HG03139 (cell line): ENCODE measurements around the gene DAB2IP.

Experiments
- ATAC-seq: cut with Tn5 transposase; IDR thresholded peaks from one replicate; pipeline ENCODE4 v1.9.1; 2021; ENCODE audit not compliant: unreplicated experiment

DAB2IP gene

DNA sequence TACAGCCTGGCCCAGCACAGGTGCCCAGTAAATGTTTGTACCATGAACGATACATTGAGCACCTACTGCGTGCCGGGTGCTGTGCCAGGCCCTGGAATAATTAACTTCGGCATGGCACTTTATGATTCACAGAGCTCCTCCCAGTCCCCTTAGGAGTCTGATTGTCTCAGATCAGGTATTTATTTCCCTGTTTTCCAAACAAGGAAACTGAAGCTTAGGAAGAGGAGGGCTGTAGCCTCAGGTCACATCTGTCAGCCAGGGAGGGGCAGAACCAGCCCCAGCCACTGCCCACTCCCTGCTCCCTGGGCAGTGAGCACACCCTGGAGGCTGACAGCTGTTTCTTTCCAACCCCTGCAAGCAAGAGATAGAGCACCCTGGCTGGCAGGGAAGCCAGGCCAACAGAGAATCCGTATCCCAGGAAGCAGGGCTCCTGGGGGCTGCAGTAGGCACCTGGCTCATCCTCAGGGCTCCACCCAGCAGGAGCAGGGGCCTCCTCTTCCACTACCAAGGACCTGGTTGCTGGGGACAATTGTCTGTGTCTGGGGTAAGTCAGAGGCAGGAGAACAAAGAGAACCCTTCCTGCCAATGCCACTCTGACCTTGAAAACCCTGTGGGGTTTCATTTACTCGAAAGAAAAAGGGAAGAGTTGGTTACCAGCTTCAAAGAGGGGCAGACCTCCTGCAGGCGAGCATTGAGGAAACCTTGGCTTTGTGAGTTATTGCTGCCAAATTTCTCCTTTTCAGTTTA is 69.0 kb downstream of the DAB2IP start:
- no peak for ATAC-seq

DNA sequence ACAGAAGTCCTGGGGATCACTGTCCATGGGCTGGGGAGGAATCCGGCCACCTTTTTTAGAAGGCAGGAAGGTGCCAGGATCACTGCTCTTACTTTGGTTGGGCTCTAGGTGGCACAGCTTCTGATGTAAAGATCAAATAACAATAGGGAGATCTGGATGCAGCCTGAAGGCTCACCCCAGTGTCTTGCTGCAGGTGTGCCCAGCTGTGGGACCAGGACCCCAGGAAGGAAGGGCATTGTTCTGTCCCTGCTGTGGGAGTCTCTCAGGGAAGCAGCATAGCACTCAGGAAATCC is 69.6 kb downstream of the DAB2IP start:
- ATAC-seq, result no peak

DNA sequence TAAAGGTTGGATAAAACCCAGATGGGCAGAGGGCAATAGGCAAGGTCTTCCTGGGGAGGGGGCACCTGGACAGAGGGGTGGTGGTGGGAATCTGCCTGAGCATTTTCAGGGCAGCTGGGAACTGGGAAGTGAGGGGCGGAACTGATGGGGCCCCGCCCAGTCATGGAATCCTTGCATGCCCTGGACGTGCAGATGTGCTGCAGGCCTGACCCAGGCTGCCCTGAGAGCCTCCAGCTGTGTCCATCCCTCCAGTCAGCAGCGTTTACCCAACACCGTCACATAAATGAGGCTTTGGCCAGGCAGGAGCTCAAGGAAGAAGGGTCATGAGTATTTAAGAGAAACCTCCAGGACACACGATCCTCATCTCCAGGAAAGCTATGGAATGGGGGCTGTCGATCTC is 70.3 kb downstream of the DAB2IP start:
- no peak for ATAC-seq

DNA sequence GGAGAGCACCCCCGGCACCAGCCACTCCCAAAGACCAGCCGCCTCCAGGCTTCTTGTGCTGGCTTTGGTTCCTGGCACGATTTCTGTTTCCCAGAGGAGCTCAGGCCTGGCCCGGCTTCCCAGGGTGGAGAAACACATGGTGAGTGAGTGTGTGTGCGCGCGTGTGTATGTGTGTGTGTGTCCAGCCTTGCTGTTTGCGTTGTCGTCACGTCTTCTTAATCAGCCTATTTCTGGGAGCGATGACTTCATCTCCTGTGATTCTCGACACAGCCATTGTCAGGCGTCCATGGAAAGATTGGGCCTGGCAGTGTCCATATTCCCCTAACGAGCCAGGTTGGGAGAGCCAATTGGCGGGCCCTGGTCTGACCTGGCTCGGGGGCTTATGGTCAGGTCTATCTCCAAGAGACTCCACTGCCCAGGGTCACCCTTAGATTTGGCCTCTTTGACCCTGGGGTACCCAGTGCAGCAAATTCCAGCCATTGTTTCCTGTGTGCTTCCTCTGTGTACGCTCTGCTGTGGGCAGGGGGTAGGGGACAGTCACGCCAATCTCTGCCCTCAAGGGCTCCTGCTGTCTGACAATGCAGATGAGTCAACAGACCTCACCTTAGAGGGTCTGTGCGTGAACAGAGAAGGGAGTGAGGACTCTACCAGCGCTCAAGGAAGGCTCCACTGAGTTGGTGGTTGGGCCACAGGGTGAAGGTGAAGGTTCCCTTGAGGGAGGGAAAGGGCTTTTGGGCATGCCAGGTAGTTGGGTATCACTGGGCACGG is 73.8 kb downstream of the DAB2IP start:
- ATAC-seq, result no peak

DNA sequence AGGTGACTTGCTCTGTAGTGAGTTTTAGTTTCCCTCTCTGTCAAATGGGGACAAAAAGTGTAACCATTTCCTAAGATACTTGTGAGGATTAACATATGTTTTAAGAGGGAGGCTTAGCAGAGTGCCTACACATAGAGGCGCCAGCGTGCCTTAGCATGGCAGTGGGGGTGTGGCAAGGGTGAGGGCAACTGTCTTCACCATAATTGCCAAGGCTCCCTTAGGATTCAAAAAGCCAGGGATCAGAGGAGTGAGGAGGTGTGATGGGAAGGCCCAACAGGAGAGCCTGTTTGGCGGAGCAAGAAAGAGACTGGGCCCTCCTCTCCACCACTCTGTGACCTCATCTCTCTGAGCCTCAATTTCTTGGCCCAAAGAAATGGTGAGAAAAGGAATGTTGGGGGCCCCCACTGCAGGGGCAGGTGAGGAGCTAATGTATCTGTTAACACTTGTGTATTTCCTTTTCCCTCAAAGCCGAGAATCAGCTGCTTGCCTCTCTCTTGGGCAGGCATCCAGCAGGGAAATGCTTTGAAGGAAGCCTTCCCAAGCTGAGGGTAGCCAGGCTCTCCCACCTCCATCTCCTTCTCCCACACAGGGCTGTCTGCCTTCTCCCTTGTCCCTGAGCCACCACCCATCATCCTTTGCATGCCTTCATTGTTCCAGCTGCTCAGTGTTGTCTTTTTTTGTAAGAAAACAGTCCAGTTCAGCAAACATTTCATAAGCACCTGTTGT is 76.0 kb downstream of the DAB2IP start:
- no peak for ATAC-seq

DNA sequence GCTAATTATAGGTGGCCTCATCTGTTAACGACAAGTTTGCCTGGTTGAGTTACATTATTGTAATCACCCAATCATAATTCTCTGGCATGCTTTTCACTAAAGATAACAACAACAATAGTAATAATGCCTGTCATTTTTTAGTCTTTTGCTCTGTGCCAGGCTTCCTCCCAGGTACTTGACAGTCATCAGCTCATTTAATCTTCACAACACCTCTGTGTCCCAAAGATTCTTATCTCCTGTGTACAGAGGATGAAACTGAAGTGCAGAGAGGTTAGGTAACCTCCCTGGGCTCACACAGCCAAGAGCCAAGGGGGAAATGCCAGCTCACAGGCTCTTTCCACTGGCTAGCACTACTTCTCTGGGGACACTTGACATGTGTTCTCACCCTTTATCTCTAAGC is 77.5 kb downstream of the DAB2IP start:
- ATAC-seq, result no peak

DNA sequence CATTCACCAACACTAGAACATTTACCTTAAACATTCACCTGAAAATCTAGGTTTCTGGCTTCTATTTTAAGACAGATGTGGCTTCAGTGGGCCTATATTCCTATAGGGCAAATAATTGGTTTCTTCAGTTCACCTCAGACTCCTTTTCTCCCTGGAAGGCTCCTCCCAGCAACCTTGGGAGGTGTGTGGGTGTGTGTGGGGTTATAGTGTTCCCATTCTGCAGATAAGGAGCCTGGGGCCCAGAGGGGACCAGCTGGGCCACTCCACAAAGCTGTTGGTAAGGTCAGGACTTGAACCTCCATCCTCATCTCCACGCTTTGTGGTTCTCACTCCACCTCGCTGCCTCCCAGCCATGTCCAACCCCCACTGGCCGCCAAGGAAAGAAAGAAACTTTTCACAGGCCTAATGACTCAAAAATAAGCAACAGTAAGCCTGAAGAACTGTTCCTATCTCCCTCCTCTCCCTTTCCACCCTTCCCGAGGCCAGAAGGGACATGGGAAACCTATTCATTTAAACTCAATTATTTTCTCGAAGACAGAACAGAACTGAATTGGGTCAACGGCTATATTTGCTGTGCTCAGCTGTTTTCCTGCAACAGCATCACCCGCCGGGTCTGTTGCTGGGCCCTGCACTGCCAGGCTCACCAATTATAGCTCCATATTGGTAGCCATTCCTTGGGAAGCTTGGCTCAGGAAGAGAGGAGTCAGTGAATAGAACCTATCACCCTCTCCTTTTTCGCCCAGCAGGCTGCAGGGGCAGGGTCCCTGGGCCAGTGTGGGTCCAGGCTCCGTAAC is 78.5 kb downstream of the DAB2IP start:
- no peak for ATAC-seq

DNA sequence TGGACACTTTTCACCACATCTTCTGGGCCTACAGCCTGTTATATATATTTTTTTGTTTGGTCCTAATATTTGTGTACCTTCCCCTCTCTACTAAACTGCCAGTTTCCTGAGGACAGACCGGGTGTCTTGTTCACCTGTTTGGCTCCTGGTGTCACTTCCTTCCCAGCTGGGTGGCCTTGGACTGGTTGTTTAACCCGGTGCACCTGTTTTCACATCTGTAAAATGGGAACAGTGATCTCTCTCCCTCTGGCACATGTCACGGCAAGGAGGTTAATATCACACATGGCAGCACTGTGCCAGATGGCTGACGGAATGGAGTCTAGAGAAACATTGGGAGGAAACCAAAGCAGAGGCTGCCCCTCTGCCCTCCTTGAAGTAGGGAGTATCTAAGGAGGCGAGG is 79.7 kb downstream of the DAB2IP start:
- ATAC-seq, result no peak

DNA sequence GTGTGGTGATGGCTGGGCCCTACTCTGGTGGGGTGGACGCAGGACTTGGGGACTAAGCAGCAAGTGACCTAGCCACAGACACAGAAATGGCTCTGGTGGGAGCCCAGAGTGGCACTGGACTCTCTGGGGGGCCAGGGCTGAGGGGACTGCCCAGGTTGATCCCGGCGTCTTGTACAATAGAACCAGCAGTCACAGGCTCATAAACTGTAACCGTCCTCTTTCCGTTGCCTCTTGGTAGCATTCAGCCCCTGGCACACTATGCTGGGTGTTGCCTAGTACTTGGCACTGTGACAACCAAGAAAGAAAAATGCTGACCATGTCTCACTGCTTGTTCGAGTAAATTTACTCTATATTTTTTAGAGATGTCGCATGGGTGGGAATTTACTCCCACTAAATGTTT is 80.5 kb downstream of the DAB2IP start:
- ATAC-seq, result no peak

DNA sequence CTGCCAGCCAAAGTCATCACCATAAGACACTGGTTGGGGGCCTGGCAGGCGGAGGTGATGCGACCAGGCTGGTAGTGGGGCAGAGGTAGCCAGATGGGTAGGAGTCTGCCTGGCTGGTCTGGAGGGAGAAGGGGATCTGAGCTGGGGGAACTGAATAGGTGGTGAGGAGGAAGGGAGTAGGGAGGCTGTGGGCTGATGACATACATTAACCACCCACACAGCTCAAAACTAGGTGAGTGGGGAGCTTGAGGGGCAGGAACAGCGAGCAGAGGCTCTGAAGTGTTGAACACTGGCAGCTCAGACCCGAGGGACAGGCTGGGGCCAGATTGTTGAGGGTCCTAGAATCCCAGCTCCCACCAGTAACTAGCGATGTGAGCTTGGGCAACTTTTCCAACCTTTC is 81.0 kb downstream of the DAB2IP start:
- ATAC-seq, result no peak

DNA sequence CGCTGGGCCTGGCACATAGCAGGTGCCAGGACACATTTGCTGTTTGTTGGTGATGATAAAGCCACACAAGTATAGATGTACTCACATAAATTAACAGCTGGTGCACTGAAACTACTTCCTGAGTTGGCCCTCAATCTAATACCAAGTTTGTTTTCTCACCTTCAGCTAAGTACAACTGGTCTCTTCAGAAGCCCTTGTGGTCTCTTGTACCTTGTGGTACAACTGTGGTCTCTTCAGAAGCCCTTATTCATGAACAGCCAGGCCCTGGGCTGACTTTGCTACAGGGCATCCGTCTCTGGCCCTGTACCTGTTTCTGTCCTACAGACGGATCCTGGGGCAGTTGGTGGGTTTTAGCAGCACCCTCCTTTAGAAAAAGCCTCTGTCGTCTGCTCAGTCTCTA is 81.5 kb downstream of the DAB2IP start:
- no peak for ATAC-seq

DNA sequence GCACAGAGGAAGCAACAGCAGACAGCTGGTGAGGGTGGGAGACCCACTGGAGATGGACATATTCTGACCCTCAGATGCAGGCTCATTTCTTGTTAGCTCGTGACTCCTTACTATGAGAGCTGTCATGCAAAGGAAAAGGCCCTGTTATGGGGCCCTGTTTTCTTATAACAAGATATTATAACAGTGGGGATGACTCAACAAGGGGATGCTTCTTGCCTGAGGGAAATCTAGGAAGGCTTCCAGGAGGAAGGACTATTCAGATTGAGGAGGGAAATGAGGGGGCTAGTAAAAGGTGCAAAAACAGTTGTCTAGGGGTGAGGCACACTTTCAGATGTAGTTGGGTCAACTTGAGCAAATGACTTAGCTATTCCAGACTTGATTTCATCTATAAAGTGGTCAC is 83.0 kb downstream of the DAB2IP start:
- no peak for ATAC-seq

DNA sequence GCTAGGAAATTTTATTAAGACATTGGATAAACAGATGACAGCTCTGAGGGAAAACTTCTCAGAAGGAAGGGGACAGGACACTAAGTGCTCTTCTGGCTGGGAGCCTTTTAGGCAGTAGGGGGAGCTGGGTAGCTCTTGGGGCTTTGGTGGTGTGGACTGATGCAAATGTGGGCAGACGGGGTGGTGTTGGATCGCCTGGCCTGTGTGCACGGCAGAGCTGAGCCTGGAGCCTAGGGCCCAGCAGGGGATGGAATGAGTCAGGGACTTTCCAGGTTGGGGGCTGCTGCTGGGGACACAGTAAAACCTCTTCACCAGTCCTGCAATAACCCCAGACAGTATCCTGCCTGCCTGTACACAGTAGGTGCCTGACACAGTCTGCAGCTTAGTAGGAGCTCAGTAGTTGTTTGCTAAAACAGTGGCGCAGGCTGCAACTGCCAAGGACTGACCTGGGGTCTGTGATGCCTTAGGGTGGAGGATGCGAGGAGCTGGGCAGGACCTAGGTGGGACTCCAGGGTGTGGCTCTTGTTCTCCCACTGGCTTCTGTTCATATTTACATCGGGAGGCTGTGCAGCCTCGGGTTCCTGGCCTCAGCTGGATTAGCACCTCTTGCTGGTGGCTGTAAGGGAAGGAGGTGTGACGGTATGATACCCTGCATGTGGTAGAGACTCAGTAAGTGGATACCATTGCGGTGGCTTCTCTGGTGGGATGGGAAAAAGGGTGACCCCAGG is 83.8 kb downstream of the DAB2IP start:
- no peak for ATAC-seq

DNA sequence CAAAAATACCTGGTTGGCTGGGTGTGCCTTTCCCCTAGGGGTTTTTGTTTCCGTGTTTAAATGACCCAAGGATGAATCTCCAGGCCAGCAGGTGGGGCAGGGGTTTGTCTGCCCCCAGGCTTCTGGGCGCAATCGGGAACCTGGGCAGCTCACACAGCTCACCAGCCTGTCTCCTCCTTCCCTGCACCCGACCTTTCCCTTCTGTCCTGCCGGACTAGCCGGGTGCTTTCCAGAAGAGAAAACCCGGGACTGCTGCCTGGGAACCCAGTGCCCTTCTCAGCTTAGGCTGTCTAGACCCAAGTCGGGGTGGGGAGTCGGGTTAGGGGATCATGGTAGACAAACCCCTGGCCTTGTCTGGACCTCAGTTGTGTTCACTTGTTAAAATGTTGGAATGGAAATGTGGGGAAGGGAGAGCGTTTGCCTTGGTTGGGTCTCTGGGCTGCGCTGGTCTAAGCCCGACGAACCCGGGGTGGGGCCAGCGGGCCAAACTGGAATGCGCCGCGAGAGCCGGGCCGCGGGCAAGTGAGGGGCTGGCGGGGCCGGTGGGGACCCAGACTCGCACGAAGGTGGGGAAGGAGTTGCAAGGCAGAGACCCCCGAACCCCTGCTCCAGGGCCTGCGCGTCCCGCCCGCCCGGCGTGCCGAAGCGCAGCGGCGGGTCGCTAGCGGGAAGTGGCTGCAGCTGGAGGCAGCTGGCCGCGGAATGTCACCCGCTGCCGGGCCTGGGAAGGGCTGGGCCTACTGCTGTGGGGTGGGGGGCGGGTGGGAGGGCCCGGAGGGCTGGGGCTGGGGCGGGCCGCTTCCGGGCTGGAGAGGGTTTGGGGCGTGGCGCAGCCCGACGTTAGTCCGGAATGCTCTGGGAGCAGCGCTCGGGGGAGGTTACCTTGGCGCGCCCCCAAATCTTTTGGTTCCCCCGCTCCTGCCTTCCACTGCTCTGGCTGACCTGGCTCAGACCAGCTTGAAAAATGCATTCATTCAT is 84.6 kb downstream of the DAB2IP start:
- ATAC-seq, result no peak

DNA sequence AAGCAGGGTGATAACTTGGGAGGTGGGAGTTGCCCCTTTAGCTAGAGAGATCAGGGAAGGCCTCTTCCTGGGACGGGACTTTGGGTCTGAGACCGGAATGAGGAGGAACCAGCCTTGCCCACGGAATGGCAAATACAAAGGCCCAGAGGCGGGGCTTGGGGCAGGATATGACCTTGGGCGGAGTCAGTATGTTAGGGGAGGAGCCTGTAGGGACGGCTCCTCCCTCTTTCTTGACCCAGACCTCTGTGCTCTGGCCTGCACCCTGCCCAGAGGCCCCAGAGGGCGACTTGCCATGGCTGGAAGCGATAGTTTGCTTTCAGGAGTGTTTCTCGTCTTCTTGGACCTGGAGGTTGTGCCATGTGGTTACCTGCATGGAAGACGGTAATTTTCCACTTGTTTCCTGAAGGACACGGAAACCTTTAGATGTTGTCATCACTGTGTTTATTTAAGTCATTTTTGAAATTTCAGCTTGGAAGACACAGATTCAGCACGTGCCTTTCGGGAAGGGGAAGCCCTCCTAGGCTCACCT is 85.6 kb downstream of the DAB2IP start:
- ATAC-seq, result no peak

DNA sequence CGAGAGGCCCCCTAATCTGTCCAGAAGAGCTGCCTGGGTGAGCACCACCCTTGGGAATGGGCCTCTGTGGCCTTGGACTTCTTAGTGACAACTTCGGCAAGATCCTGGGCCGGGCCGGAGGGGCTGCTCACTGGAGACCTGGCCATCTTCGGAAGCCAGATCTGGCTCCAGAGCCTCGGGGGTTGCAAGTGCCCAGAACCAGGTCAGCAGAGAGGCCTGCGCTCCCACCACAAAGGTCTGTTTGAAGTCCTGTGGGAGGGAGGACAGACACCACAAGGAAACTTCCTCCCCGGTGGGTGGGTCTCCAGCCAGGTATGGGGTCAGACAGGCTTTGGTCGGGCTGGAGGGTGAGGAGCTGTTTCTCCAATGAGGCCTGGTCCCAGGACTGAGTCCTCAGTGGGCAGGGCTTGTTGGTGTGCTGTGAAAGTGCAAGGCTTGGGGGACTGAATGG is 86.1 kb downstream of the DAB2IP start:
- no peak for ATAC-seq

DNA sequence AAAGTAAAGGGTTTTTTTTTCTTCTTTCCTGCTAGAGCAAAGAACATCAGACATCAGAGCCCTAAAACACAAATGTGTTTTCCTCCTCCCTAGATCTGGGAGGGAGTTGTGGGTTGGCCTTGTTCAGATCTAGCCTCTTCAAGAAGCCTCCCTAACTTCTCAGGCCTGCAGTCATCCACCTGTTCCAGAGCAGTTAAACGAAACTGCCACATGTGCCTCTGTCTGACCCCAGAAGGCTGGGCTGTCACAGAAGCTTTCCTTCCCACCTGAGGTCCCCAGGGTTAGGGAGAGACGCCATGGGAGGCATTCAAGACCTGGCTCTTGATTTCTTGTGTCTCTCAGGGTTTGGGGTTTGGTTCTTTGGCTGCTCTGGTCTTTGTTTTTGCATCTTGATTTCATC is 87.0 kb downstream of the DAB2IP start:
- ATAC-seq, result no peak

DNA sequence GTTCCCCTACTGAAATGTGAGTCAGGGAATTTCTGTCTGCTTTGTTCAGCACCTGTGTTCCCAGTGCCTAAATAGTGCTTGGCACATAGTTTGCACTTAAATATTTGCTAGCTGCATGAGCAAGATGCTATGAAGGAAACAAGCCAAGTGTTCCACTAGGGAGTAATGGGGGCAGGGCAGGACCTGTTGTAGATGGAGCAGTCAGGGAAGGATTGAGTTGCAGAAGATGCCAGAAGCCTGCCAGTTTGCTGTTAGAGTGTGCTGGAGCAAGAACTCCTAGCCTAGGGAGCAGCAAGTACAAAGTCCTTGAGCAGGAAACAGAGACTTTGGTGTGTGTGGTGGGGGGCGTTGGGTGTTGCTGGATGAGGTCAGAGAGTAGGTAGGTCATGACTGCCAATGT is 87.5 kb downstream of the DAB2IP start:
- ATAC-seq, result no peak

DNA sequence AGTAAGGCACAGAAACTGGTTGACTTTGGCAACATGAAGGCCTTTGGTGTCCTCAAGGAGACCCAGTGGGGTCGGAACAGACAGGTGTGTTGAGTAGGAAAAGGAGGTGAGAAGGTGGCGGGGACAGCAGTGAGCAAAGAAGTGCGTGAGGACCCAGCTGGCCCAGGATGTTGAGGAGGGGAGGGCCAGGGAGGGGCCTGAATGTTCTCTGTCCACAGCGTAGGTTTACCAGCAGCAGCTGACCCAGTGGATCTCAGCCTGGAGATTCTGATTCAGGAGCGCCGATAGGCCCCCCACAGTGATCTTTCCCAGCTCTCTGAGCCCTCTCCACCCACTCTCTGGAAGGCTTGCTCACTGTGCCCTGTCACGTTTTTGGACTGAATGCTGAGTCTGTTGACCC is 88.5 kb downstream of the DAB2IP start:
- no peak for ATAC-seq
